IMR-90 (cell line): ENCODE measurements around the gene PHLPP2.

Experiments
- MAFK ChIP-seq: IDR thresholded peaks from 2 replicates; pipeline ENCODE4 v1.6.1; 2012; ENCODE audit warnings: low read depth, low read length, improper control_type of control experiment
- POLR2A ChIP-seq: IDR thresholded peaks from 2 replicates; pipeline ENCODE4 v1.6.1; 2012; ENCODE audit warnings: mild to moderate bottlenecking, low read depth, low read length
- RAD21 ChIP-seq: IDR thresholded peaks from 2 replicates; pipeline ENCODE4 v1.6.1; 2012; ENCODE audit warnings: low read length, improper control_type of control experiment
- TF ChIP-seq, protein P1 (sequence below): fragments of 150-350 bp; IDR thresholded peaks from 2 replicates; pipeline ENCODE4 v1.6.1; 2017; ENCODE audit warnings: mild to moderate bottlenecking, antibody characterized with exemption, low read length, low read depth
- TF ChIP-seq, protein P2 (sequence below): conservative IDR thresholded peaks from 2 replicates; pipeline ENCODE4 v1.5.1; 2012; ENCODE audit warnings: mild to moderate bottlenecking, low read depth, low read length, improper control_type of control experiment

DNA sequence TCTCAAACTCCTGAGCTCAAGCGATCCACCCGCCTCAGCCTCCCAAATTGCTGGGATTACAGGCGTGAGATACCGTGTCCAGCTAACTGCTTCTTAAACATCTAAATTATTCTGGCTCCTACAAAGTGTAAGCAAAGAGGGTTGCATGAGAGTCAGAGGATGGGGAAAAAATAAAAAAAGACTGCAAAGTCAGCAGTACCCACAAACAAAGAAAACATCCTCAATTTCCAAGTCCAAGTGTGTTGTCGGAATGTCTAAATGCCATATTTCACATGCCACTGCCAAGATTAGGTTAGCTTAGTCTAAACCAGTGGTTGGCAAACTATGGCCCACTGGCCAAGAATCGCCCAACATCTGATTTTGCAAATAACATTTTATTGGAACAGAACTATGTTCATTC is 13.0 kb upstream of the PHLPP2 start:
- TF ChIP-seq, protein P1, sequence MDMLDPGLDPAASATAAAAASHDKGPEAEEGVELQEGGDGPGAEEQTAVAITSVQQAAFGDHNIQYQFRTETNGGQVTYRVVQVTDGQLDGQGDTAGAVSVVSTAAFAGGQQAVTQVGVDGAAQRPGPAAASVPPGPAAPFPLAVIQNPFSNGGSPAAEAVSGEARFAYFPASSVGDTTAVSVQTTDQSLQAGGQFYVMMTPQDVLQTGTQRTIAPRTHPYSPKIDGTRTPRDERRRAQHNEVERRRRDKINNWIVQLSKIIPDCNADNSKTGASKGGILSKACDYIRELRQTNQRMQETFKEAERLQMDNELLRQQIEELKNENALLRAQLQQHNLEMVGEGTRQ, result no peak
- TF ChIP-seq POLR2A, result no peak
- TF ChIP-seq, protein P2, sequence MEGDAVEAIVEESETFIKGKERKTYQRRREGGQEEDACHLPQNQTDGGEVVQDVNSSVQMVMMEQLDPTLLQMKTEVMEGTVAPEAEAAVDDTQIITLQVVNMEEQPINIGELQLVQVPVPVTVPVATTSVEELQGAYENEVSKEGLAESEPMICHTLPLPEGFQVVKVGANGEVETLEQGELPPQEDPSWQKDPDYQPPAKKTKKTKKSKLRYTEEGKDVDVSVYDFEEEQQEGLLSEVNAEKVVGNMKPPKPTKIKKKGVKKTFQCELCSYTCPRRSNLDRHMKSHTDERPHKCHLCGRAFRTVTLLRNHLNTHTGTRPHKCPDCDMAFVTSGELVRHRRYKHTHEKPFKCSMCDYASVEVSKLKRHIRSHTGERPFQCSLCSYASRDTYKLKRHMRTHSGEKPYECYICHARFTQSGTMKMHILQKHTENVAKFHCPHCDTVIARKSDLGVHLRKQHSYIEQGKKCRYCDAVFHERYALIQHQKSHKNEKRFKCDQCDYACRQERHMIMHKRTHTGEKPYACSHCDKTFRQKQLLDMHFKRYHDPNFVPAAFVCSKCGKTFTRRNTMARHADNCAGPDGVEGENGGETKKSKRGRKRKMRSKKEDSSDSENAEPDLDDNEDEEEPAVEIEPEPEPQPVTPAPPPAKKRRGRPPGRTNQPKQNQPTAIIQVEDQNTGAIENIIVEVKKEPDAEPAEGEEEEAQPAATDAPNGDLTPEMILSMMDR, result no peak
- TF ChIP-seq MAFK, result peak; percentile 31; the same call in 1 of the 2 replicates
- TF ChIP-seq RAD21, result no peak
